HG02798 (cell line): Measurements from ENCODE around the gene NTF4.
"Not testable (repeated sequence)": the region's sequence is repeated elsewhere in the genome, so short reads cannot be mapped to it uniquely, and the experiment has no call there.

Experiments
- ATAC-seq: cut with Tn5 transposase; IDR thresholded peaks from one replicate; pipeline ENCODE4 v1.9.1; 2021; ENCODE audit warnings: mild to moderate bottlenecking; ENCODE audit not compliant: unreplicated experiment, poor library complexity

The NTF4 gene

GRCh38 chr19:49025088-49025487 lies 39.5 kb downstream of the NTF4 start:
- ATAC-seq, result not testable (repeated sequence)

- not testable (repeated sequence) for ATAC-seq
Observed at GRCh38 chr19:49024233-49024632, 40.4 kb downstream of the NTF4 start, which contains the start of gene CGB3. Gene CGB3, minus strand, starts transcription at chr19:49024333. Its CDS starts 362 bp downstream, at chr19:49023971.

GRCh38 chr19:49022116-49022515 lies 42.5 kb downstream of the NTF4 start:
- ATAC-seq, result no peak

- no peak for ATAC-seq
Observed at GRCh38 chr19:49020931-49021895, 43.4 kb downstream of the NTF4 start.

GRCh38 chr19:49020342-49020741 lies 44.3 kb downstream of the NTF4 start:
- ATAC-seq, result no peak

GRCh38 chr19:49019242-49019932 lies 45.2 kb downstream of the NTF4 start:
- ATAC-seq, result no peak

- ATAC-seq, result not testable (repeated sequence)
Observed at GRCh38 chr19:49018388-49019241, 46.0 kb downstream of the NTF4 start.

- ATAC-seq, result peak; percentile 57
Observed at GRCh38 chr19:49017666-49018351, 46.8 kb downstream of the NTF4 start.

- no peak for ATAC-seq
Observed at GRCh38 chr19:49017041-49017665, 47.5 kb downstream of the NTF4 start, which contains the start of gene LHB. Gene LHB, minus strand, starts transcription at chr19:49017091. Its CDS starts 10 bp downstream, at chr19:49017081.

GRCh38 chr19:49016067-49016839 lies 48.4 kb downstream of the NTF4 start:
- no peak for ATAC-seq

- ATAC-seq, result no peak
Observed at GRCh38 chr19:49014870-49015255, 49.8 kb downstream of the NTF4 start.

GRCh38 chr19:49014123-49014869 lies 50.3 kb downstream of the NTF4 start:
- ATAC-seq, result no peak

- no peak for ATAC-seq
Observed at GRCh38 chr19:49011194-49011593, 53.4 kb downstream of the NTF4 start.
